Thymus (tissue), 11 donors: ENCODE results near the gene GSE1. TPM values are rescaled to one million over a fixed set of nuclear protein-coding genes. Genes with fewer than 3 reads are reported as not detected.

Experiments
- DNase-seq, 9 donors: peaks; one replicate each; pipeline ENCODE4 v3.0.0-alpha.2; 2013; ENCODE audit warnings: low spot score in 9 of 9, low read depth in 6 of 9, missing footprints in 1 of 9
- H3K27ac ChIP-seq, 2 donors: one replicate each; pipeline ENCODE4 v1.5.1; 2013; ENCODE audit warnings: control low read depth in 1 of 2, low read depth in 1 of 2, low read length in 1 of 2, mild to moderate bottlenecking in 1 of 2, moderate library complexity in 1 of 2
- H3K27me3 ChIP-seq, 2 donors: one replicate each; pipeline ENCODE4 v1.5.1; 2013; ENCODE audit warnings: low read length in 1 of 2; ENCODE audit not compliant: control insufficient read depth in 2 of 2, insufficient read depth in 1 of 2
- H3K36me3 ChIP-seq, 2 donors: one replicate each; pipeline ENCODE4 v1.5.1; 2013; ENCODE audit warnings: low read length in 1 of 2, mild to moderate bottlenecking in 1 of 2, moderate library complexity in 1 of 2; ENCODE audit not compliant: control insufficient read depth in 2 of 2, insufficient read depth in 2 of 2
- H3K4me1 ChIP-seq, 2 donors: one replicate each; pipeline ENCODE4 v1.5.1; 2013; ENCODE audit warnings: low read length in 2 of 2; ENCODE audit not compliant: control insufficient read depth in 2 of 2, insufficient read depth in 2 of 2
- H3K4me3 ChIP-seq, 2 donors: one replicate each; pipeline ENCODE4 v1.5.1; 2013; ENCODE audit warnings: low read length in 2 of 2, control low read depth in 1 of 2, mild to moderate bottlenecking in 1 of 2
- H3K9me3 ChIP-seq, 2 donors: one replicate each; pipeline ENCODE4 v1.5.1; 2013; ENCODE audit warnings: low read length in 1 of 2, mild to moderate bottlenecking in 1 of 2; ENCODE audit not compliant: control insufficient read depth in 2 of 2, insufficient read depth in 1 of 2
- WGBS: extraction: QIAGEN DNeasy Blood & Tissue Kit; methylation state at CpG from one replicate; pipeline ENCODE4 v1.1.7; 2013; 5-methylcytosine and 5-hydroxymethylcytosine counted together
- polyA plus RNA-seq: library from polyadenylated mRNA; stranded (reverse); fragments of 200-250 nt; gene quantifications from one replicate; pipeline ENCODE4 v1.2.3, GENCODE V29; 2013
- total RNA-seq: library from RNA; stranded (reverse); fragments of 120-200 nt; gene quantifications from one replicate; pipeline ENCODE4 v1.2.4, GENCODE V29; 2013
- donor health status: healthy.

GSE1 gene
- total and polyA plus RNA-seq, 2 donors, result 29.9 to 32.4 TPM

GRCh38 chr16:85667261-85667660 lies 54.1 kb downstream of the GSE1 start:
- H3K9me3 ChIP-seq, result no peaks in the 10 kb centered on the region
- 96% methylated on average over 9 of the region's 9 CpGs for WGBS
- H3K36me3 ChIP-seq, result peaks cover 98% of the 10 kb centered on the region in 2 donors
- no peaks in the 10 kb centered on the region for H3K27me3 ChIP-seq
- no peak overlapping the region for H3K27ac ChIP-seq
- H3K4me3 ChIP-seq, result no peak overlapping the region
- H3K4me1 ChIP-seq, result no peaks in the 10 kb centered on the region
- DNase-seq, result no peak

DNA sequence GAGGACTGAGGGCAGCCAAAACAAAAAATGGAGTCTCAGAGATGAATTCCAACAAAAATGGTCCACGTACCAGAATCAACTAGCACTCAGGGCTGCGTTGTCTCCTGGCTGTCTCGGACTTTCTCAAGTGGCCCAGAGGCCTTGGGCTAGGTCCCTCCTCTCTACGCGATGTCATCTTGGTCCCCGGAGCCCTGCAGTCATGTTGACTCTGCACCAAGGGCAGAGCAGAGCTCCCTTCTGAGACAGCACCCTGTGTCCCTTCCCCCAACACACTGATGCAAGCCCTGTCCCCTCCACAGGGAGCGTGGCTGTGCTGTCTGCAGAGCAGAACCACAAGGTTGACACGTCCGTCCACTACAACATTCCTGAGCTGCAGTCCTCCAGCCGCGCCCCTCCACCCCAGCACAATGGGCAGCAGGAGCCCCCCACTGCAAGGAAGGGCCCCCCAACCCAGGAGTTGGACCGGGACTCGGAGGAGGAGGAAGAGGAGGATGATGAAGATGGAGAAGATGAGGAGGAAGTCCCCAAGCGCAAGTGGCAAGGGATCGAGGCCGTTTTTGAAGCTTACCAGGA lies 54.8 kb downstream of the GSE1 start:
- WGBS, result 95% methylated on average over 16 of the region's 16 CpGs
- no peak overlapping the region for H3K4me3 ChIP-seq
- H3K36me3 ChIP-seq, result peaks cover 98% of the 10 kb centered on the region in 2 donors
- H3K27ac ChIP-seq, result no peak overlapping the region
- H3K27me3 ChIP-seq, result no peaks in the 10 kb centered on the region
- H3K4me1 ChIP-seq, result no peaks in the 10 kb centered on the region
- no peaks in the 10 kb centered on the region for H3K9me3 ChIP-seq
- DNase-seq, result no peak

DNA sequence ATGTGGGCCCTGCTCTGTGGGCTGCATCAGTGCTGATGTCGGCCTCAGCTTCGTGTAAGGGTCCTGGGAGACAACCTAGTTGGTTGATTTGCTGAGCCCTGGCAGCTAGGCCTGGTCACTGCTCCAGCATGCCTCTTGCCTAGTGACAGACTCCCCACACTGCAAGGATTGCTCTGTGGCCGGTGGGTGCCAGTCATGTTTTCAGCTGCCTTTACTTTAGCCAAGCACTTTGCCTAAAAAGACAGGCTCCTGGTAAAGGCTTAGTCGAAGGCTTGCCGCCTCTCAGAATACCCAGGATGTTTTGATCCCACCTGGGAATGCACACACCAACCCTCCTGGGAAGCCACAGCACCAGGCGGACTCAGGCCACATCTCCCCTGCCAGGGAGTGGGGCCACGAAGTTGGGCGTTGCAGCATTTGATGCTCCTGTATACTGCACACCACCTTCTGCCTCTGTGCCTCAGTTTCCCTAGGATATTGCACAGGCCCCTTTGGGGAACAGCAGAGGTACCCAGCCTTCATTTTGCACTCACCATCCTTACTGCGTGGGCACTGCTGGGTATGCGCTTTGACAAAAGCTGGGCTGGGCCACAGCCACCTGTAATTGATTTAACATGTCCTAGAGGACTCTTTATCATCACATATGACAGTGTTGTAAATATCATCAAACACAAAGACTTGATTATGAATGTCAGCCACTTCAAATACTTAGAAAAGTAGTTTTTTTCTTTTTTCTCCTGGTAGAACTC lies 55.7 kb downstream of the GSE1 start:
- WGBS, result 97% methylated on average over 10 of the region's 10 CpGs
- no peaks in the 10 kb centered on the region for H3K27me3 ChIP-seq
- DNase-seq, result no peak

DNA sequence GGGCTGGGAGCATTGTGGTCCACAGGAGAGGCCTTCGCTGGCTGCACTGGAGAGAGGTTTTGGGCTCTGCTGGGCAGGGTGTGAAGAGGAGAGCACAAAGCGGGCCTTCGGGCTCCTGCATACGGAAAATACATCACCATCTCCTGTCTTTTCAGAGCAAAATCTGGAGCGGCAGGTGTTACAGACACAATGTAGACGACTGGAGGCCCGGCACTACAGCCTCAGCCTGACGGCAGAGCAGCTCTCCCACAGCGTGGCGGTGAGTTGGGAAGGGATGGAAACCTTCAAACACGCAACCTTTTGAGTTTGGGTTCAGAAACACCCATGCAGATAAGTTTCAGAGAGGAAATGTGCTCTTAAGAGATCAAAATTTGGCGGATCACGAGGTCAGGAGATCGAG lies 57.7 kb downstream of the GSE1 start:
- Histone ChIP-seq H3K9me3 (no peaks in the 10 kb centered on the region), H3K36me3 (peaks cover 91 to 97% of the 10 kb centered on the region in 2 donors), H3K4me1 (no peaks in the 10 kb centered on the region), H3K4me3 (no peak overlapping the region), H3K27me3 (no peaks in the 10 kb centered on the region), H3K27ac (no peak overlapping the region)
- no peak for DNase-seq
- WGBS, result 97% methylated on average over 14 of the region's 14 CpGs

More for the DNA sequence above, 55.7 kb downstream of the GSE1 start:
- Histone ChIP-seq H3K4me1 (no peaks in the 10 kb centered on the region), H3K27ac (no peak overlapping the region), H3K36me3 (peaks cover 97% of the 10 kb centered on the region in 2 donors), H3K9me3 (no peaks in the 10 kb centered on the region), H3K4me3 (no peak overlapping the region)

GRCh38 chr16:85673529-85674417 lies 60.7 kb downstream of the GSE1 start:
- H3K27ac ChIP-seq, result no peak overlapping the region
- no peaks in the 10 kb centered on the region for H3K9me3 ChIP-seq
- DNase-seq, result no peak
- H3K4me3 ChIP-seq, result no peak overlapping the region
- no peaks in the 10 kb centered on the region for H3K27me3 ChIP-seq
- no peaks in the 10 kb centered on the region for H3K4me1 ChIP-seq
- H3K36me3 ChIP-seq, result peaks cover 75 to 95% of the 10 kb centered on the region in 2 donors
- WGBS, result 92% methylated on average over 19 of the region's 19 CpGs

GRCh38 chr16:85674418-85674755 lies 61.3 kb downstream of the GSE1 start:
- Histone ChIP-seq H3K27me3 (no peaks in the 10 kb centered on the region), H3K9me3 (no peaks in the 10 kb centered on the region), H3K4me1 (no peaks in the 10 kb centered on the region), H3K36me3 (peaks cover 70 to 95% of the 10 kb centered on the region in 2 donors), H3K4me3 (no peak overlapping the region), H3K27ac (no peak overlapping the region)
- DNase-seq, result no peak
- 95% methylated on average over 4 of the region's 4 CpGs for WGBS

DNA sequence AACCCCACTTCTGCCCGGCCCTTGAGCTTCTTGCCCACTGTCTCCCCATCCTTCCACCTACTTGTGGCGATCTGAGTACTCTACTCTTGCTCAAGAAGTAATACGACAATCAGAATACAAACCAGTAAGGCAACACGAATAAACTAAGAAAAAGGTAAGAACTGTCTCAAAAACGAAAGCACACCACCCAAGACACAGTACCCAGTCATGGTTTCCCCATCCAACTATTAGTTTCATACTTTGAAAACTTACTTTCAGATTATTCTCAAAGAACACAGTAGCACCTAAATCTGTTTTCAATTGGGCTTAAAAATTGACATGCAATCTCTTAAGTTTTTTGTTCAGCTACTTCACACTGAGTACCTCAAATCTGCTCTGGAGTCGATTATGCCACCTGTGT lies 61.7 kb downstream of the GSE1 start:
- H3K27me3 ChIP-seq, result no peaks in the 10 kb centered on the region
- H3K36me3 ChIP-seq, result peaks cover 68 to 95% of the 10 kb centered on the region in 2 donors
- DNase-seq, result no peak
- no peak overlapping the region for H3K4me3 ChIP-seq
- no peak overlapping the region for H3K27ac ChIP-seq
- no peaks in the 10 kb centered on the region for H3K4me1 ChIP-seq
- WGBS, result 94% methylated on average over 6 of the region's 6 CpGs
- no peaks in the 10 kb centered on the region for H3K9me3 ChIP-seq

DNA sequence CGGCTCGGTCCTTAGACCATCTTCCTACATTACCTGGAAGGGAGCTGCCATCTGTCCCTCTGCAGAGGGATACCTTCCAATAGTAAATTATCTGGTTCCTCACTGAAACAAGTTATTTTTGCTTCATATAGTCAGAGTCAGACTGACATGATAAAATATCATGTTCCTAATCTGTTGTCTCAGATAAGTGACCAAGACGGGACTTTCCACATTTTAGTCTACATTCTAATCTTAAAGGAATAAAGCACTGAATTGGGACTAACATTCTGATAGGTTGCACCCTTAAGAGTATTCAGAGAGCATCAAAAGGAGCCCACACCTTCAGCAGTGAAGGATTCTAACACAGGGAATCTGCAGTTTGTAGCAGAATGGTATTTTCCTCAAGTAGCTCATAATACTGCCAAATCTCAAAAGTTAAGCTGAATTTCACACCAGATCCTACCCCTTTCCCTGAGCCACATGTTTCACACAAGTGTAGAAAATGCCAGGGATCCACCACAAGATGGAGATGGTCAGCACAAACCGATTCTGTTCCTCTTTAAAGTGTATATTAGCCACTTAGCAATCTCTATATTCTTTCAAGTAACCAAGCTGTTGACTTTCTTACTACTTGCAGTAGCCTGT lies 62.2 kb downstream of the GSE1 start:
- H3K9me3 ChIP-seq, result no peaks in the 10 kb centered on the region
- no peaks in the 10 kb centered on the region for H3K27me3 ChIP-seq
- peaks cover 0 to under 1% of the 10 kb centered on the region in 2 donors for H3K4me1 ChIP-seq
- peak overlapping the region in 1 of 2 donors; percentile 60 for H3K27ac ChIP-seq
- WGBS, result 79% methylated on average over 4 of the region's 4 CpGs
- H3K36me3 ChIP-seq, result peaks cover 69 to 95% of the 10 kb centered on the region in 2 donors
- H3K4me3 ChIP-seq, result no peak overlapping the region
- DNase-seq, result no peak
